Measurements from ENCODE around the gene ABL1. TPM values are rescaled to one million over a fixed set of nuclear protein-coding genes. Genes with fewer than 3 reads are reported as not detected.
A peak's percentile ranks its signal among the peaks of the same experiment; 100 is the strongest.

Gene ABL1
- total RNA-seq, 1 experiment from 2014 or later = 83.6 TPM

DNA sequence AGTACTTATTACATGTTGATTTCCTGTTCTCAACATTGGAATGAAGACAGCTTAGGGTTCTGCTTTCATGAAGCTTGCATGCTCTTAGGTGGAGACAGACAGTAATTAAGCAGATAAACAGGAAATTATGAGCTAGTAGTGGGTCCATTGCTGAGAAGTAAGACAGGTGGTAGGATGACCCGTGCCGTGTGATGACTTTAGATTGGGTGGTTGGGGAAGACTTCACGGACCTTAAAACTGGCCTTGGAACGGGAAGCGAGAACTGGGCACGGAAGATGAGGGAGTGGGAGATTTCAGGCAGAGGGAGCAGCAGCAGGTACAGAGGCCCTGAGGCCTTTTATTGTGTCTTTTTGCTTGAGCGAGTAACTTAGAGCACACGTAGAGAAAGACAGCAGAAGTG lies 27.2 kb downstream of the ABL1 start:
- whole genome bisulfite sequencing (ENCODE audit: extremely low coverage, insufficient read length, low lambda C conversion rate) = no CpG with 5 or more reads among the region's 8 CpGs
- Histone ChIP-seq H3T11ph (ENCODE audit: low read length) (no peak overlapping the region), H2AFZ (ENCODE audit: low read length) (no peak overlapping the region), H3K23ac (ENCODE audit: insufficient read length, low read depth, low read length) (no peak overlapping the region), H3K4me1 (ENCODE audit: insufficient read depth, low read length) (0 out of 2 replicates have a peak, but pooled peaks cover 2% of the 10 kb centered on the region), H3K4me2 (ENCODE audit: insufficient read depth, insufficient read length, low read length) (no peak overlapping the region), H3K79me1 (ENCODE audit: insufficient read depth, low read depth, low read length, poor library complexity, severe bottlenecking) (no peaks in the 10 kb centered on the region), H2BK5ac (ENCODE audit: insufficient read length, low read length) (no peak overlapping the region), H2BK12ac (ENCODE audit: insufficient read length, low read depth, low read length) (no peak overlapping the region), H3K9me3 (ENCODE audit: control insufficient read depth, low read depth, low read length) (no peaks in the 10 kb centered on the region), H3K4ac (ENCODE audit: low read depth, low read length) (no peak overlapping the region), H3K27ac (ENCODE audit: insufficient read length, low read depth, low read length) (no peak overlapping the region), H4K91ac (ENCODE audit: insufficient read length, low read depth, low read length) (no peak overlapping the region), H3K79me2 (ENCODE audit: insufficient read depth, low read length) (peaks cover 2% of the 10 kb centered on the region), H4K5ac (ENCODE audit: insufficient read length, low read depth, low read length) (no peak overlapping the region), H3K14ac (ENCODE audit: insufficient read depth, low read length) (no peak overlapping the region), H3K27me3 (ENCODE audit: insufficient read depth, low read length) (no peaks in the 10 kb centered on the region), H4K8ac (replicated peaks; ENCODE audit: insufficient read length, low read depth, low read length) (no peak overlapping the region), H2BK120ac (ENCODE audit: low read depth, low read length, poor library complexity, severe bottlenecking) (no peak overlapping the region), H4K20me1 (ENCODE audit: control insufficient read depth, insufficient read depth, insufficient read length) (no peaks in the 10 kb centered on the region), H3K23me2 (ENCODE audit: insufficient read length, low read depth, low read length, poor library complexity, severe bottlenecking) (no peaks in the 10 kb centered on the region), H3K18ac (ENCODE audit: insufficient read length, low read depth, low read length) (no peak overlapping the region), H3K56ac (ENCODE audit: insufficient read length, low read depth, low read length) (no peak overlapping the region), H2BK15ac (ENCODE audit: low read depth, low read length) (no peak overlapping the region), H3K9ac (ENCODE audit: extremely low read depth, insufficient read length, low read length) (no peak overlapping the region), H2BK20ac (ENCODE audit: low read depth, low read length, poor library complexity, severe bottlenecking) (no peak overlapping the region), H2AK5ac (ENCODE audit: insufficient read length, low read length) (no peak overlapping the region)
- DNase-seq = no peak
- Mint-ChIP-seq H3K9me3 (no peaks in the 10 kb centered on the region), H3K27me3 (ENCODE audit: low read depth) (no peaks in the 10 kb centered on the region), H3K36me3 (ENCODE audit: insufficient read depth in 1 of 3, low read depth in 3 of 3) (peaks cover 11 to 40% (median 33%) of the 10 kb centered on the region in 3 experiments; a peak in 6 of 7 replicates), H3K27ac (peak overlapping the region in 2 of 3 experiments; percentile 42 to 88; a peak in 4 of 7 replicates), H3K4me3 (no peak overlapping the region), H3K4me1 (peaks cover 10 to 23% of the 10 kb centered on the region in 2 experiments; a peak in 3 of 4 replicates)
- TF ChIP-seq, protein P1, sequence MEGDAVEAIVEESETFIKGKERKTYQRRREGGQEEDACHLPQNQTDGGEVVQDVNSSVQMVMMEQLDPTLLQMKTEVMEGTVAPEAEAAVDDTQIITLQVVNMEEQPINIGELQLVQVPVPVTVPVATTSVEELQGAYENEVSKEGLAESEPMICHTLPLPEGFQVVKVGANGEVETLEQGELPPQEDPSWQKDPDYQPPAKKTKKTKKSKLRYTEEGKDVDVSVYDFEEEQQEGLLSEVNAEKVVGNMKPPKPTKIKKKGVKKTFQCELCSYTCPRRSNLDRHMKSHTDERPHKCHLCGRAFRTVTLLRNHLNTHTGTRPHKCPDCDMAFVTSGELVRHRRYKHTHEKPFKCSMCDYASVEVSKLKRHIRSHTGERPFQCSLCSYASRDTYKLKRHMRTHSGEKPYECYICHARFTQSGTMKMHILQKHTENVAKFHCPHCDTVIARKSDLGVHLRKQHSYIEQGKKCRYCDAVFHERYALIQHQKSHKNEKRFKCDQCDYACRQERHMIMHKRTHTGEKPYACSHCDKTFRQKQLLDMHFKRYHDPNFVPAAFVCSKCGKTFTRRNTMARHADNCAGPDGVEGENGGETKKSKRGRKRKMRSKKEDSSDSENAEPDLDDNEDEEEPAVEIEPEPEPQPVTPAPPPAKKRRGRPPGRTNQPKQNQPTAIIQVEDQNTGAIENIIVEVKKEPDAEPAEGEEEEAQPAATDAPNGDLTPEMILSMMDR (conservative IDR thresholded peaks at IDR 0.05) = no peak
